HG02642 (cell line): ENCODE results near the gene HTN3.
"Not testable (repeated sequence)": the region's sequence is repeated elsewhere in the genome, so short reads cannot be mapped to it uniquely, and the experiment has no call there.

Source experiments
- ATAC-seq: cut with Tn5 transposase; IDR thresholded peaks from one replicate; pipeline ENCODE4 v1.9.1; 2021; ENCODE audit warnings: mild to moderate bottlenecking; ENCODE audit not compliant: unreplicated experiment, poor library complexity

HTN3 gene

DNA sequence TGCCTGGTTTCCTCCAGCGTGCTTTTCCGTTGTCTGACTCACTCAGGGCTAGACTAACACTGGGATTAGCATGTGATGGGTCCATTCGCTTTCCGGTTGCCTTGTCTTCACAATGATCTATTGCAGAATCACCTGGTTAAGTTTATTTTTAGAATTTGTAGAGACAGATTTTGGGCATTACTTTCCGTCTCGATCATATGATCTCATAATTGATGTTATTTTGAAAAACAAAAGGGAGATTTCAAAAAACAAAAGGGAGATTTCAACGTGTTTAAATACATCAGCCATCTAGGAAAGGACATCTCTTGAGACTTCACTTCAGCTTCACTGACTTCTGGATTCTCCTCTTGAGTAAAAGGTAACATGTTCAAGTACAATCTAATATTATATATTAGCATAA lies at the start of gene HTN3:
TSS of gene HTN3 (plus strand) at position 301 of the 400 bp plus-strand sequence. CDS start 2,282 bp downstream, outside the sequence.
- ATAC-seq: not testable (repeated sequence)

DNA sequence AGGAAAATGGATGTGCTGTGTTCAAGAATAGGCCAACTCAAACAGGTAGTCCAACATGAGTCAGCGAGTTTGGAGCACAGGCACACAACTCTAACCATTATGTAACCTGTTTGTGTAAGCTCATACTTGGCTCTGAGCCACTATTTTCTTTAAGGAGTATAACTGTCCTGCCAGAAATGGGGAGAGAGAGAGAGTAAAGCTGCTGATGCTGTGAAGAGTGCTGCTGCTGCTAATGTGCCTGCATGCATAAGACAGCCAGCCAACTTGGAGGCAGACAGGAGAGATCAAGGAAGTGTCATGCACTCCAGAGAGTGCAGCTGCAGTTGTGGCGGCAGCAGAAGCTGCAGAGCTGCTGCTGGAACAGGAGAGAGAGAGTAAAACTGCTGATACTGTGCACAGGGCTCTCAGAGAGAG lies 44.2 kb upstream of the HTN3 start:
- ATAC-seq: no peak

DNA sequence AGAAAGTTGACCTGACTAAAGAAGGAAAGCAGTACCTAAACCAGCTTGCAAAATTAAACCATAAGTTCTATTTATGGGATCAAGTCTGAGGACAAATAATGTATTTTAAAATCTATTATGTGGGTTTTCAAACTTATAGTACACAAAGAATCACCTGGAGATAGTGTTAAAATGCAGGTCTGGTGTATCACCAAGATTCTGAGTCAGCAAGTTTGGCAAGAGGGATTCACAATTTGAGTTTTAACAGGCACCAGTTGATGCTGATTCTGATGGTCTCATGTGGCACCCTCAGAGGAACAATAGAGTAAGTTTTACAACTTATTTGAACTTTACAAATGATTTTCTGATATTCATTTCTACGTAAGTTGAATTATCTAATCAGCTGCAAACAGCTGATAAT lies 41.6 kb upstream of the HTN3 start:
- no peak for ATAC-seq

DNA sequence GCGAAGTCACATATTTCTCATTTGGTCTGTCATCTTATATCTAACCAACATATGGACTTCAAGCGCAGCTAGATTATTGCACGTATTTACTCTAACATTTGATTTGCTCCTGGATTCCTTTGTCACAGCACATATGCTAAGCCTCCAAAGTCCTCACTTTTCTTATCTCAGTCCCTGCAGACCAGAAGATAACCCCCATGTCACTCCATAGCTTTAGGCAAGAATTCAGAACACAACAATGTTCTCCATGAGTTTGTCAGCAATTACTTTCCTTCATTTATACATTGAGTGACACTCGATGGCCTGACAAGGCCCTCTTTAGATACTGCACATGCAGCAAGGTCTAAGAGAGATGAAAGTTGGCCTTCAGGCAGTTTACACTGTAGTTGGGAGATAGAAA lies 37.2 kb upstream of the HTN3 start:
- no peak for ATAC-seq

DNA sequence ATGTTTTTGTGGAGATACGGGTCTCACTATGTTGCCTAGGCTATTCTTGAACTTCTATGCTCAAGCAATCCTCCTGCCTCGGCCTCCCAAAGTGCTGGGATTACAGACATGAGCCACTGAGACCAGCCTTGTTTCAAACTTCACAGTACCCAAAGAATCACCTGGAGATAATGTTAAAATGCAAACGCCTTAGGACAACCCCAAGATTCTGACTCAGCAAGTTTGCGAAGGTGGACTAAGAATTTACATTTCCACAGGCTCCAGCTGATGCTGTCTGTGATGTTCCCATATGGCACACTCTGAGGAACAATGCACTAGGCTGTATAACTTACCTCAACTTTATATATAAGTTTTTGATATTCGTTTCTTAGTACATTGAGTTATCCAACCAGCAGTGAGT lies 33.5 kb upstream of the HTN3 start:
- no peak for ATAC-seq

DNA sequence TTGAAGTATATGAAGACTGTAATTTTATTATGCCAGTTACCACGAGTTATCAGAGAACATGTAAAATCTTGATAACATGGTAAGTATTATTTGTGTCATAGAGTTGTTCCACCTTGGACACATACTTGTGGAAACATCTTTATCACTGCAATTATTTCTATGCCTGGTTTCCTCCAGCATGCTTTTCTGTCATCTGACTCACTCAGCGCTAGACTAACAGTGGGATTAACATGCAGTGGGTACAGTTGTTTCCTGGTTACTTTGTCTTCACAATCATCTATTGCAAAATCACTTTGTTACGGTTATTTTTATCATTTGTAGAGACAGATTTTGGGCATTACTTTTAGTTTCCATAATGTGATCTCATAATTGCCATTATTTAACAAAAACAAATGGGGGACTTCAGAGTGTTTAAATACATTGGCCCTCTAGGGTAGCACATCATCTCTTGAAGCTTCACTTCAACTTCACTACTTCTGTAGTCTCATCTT lies 32.7 kb upstream of the HTN3 start, which contains the start of gene STATH:
TSS of gene STATH (plus strand) at position 441 of the 491 bp plus-strand sequence. CDS start 2,472 bp downstream, outside the sequence.
- ATAC-seq: no peak

DNA sequence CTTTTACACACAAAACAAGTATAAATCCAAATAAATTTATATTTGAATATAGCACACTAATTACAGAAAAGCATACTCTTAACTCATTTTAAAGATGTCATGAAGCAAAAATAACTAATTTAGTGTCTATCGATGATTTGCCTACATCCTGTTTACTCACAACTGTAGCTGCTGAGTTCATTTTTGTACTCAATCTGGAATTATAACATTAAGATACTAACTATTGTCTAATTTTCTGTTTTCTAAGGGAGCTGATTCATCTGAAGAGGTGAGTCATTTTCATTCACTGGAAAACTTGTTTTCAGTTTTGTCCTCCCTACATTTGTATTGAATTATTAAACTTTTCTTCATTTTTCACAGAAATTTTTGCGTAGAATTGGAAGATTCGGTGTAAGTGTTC lies 28.8 kb upstream of the HTN3 start:
- no peak for ATAC-seq

DNA sequence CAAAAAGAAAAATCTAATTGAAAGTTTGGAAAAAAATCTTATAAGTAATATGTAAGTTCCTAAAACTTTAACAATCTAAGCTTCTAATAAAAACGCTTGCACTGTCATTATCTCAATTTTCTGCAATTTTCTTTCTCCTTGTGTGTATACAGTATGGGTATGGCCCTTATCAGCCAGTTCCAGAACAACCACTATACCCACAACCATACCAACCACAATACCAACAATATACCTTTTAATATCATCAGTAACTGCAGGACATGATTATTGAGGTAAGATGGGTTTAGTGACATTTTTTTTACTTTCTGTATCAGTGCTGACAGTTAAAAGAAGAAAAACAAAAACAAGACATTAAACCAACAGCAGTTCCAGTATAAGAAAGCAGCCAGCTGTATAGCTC lies 27.5 kb upstream of the HTN3 start:
- ATAC-seq: no peak

DNA sequence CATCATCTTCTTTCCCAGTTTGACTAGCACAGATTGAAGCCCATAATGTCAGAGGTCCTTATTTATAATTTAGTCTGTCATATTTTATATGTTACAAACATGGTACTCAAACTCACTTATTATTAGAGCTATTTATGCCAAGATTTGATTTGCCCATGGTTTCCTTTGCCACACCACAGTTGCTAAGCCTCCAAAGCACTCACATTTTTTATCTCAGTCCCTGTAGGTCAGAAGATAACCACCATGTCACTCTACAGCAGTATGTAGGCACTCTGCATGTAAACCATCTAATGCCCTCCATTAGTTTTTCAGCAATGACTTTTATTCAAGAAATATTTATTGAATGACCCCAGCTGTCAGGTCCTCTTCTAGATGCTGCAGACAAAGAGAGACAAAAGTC lies 25.8 kb upstream of the HTN3 start:
- no peak for ATAC-seq

DNA sequence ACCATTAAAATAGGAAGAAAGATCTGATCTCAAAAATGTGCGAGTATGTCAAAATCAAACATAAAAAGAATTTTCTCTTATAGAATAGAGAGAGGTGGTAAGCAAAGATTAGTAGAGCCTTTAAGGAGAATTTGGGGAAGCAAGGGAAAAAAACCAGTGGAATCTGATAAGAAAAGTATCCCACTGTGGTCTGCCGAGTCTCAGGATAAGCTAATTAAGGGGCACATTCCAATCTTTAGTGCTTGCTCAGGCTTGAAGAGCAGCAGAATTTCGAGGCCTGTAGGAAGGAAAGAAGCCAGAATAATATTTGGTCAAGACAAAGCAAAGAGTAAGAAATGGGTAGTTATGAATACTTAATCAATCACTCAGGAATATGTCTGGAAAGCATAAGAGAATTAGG lies 19.5 kb upstream of the HTN3 start:
- ATAC-seq: no peak

DNA sequence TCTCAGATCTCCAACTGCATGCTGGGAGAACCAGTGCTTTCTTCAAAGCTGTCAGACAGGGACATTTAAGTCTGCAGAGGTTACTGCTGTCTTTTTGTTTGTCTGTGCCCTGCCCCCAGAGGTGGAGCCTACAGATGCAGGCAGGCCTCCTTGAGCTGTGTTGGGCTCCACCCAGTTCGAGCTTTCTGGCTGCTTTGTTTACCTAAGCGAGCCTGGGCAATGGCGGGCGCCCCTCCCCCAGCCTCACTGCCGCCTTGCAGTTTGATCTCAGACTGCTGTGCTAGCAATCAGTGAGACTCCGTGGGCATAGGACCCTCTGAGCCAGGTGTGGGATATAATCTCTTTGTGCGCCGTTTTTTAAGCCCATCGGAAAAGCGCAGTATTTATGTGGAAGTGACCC lies 9.3 kb upstream of the HTN3 start:
- not testable (repeated sequence) for ATAC-seq

DNA sequence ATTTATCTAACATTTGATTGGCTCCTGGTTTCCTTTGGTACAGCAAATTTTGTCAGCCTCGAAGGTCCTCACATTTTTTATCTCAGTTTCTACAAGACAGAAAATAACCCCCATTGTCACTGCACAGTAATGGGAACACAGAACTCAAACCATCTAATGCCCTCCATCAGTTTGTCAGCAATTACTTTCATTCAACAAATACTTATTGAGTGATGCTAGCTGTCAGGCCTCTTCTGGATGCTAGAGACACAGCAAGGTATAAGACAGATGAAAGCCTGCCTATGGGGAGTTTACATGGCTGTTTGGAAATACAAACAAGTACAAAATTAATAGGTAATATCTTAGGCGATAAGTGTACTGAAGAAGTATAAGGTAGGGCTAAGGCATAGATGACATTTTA lies 5.0 kb upstream of the HTN3 start:
- ATAC-seq: no peak

DNA sequence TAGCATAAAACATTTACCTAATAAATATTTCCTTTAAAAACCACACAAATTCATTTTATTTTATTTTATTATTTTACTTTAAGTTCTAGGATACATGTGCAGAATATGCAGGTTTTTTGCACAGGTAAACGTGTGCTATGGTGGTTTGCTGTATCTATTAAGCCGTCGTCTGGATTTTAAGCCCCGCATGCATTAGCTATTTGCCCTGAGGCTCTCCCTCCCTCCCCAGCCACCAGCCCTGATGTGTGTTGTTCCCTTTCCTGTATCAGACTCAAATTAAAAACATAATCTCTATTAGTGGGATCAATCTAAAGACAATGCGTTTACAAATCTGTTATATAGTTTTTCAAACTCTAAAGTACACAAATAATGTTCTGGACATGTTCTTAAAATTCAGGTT lies 1.2 kb upstream of the HTN3 start:
- ATAC-seq: no peak

DNA sequence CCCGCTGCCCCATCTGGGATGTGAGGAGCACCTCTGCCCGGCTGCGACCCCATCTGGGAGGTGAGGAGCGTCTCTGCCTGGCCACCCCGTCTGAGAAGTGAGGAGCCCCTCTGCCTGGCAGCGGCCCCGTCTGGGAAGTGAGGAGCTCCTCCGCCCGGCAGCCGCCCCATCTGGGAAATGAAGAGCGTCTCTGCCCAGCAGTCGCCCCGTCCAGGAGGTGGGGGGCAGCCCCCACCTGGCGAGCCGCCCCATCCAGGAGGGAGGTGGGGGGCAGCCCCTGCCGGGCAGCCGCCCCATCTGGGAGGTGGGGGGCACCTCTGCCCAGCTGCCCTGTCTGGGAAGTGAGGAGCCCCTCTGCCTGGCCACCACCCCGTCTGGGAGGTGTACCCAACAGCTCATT lies 9.3 kb downstream of the HTN3 start:
- ATAC-seq: not testable (repeated sequence)

DNA sequence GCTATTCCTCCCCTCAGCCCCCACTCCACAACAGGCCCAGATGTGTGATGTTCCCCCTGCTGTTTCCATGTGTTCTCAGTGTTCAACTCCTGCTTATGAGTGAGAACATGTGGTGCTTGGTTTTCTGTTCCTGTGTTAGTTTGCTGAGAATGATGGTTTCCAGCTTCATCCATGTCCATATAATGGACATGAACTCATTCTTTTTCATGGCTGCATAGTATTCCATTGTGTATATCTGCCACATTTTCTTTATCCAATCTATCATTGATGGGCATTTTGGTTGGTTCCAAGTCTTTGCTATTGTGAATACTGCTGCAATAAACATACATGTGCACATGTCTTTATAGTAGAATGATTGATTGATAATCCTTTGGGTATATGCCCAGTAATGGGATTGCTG lies 11.7 kb downstream of the HTN3 start:
- ATAC-seq: not testable (repeated sequence)

DNA sequence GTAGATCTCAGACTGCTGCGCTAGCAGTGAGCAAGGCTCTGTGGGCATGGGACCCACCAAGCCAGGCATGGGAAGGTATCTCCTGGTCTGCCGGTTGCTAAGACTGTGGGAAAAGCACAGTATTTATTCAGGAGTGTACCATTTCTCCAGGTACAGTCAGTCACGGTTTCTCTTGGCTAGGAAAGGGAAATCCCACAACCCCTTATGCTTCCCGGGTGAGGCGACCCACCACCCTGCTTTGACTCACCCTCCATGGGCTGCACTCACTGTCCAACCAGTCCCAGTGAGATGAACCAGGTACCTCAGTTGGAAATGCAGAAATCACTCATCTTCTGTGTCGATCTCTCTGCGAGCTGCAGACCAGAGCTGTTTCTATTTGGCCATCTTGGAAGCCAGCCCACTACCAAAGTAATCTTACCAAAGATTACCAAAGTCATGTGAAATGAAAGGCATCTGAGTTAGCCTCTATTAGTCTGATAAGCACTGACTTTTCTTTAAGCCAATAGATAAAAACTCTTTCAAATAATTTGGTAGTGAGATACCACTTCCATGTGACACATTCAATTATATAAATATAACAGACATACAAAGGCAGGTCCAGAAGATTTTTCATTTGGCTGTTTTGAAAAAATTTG lies 13.5 kb downstream of the HTN3 start:
- no peak for ATAC-seq

DNA sequence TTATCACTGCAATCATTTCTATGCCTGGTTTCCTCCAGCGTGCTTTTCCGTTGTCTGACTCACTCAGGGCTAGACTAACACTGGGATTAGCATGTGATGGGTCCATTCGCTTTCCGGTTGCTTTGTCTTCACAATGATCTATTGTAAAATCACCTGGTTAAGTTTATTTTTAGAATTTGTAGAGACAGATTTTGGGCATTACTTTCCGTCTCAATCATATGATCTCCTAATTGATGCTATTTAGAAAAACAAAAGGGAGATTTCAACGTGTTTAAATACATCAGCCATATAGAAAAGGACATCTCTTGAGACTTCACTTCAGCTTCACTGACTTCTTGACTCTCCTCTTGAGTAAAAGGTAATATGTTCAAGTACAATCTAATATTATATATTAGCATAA lies 21.9 kb downstream of the HTN3 start, which contains the start of gene HTN1:
TSS of gene HTN1 (plus strand) at position 301 of the 400 bp plus-strand sequence. CDS start 2,639 bp downstream, outside the sequence.
- not testable (repeated sequence) for ATAC-seq

DNA sequence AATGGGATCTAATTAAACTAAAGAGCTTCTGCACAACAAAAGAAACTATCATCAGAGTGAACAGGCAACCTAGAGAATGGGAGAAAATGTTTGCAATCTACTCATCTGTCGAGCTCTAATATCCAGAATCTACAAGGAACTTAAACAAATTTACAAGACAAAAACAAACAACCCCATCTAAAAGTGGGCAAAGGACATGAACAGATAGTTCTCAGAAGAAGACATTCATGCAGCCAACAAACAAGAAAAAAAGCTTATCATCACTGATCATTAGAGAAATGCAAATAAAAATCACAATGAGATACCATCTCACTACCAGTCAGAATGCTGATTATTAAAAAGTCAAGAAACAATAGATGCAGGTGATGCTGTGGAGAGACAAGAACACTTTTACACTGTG lies 28.3 kb downstream of the HTN3 start:
- not testable (repeated sequence) for ATAC-seq

DNA sequence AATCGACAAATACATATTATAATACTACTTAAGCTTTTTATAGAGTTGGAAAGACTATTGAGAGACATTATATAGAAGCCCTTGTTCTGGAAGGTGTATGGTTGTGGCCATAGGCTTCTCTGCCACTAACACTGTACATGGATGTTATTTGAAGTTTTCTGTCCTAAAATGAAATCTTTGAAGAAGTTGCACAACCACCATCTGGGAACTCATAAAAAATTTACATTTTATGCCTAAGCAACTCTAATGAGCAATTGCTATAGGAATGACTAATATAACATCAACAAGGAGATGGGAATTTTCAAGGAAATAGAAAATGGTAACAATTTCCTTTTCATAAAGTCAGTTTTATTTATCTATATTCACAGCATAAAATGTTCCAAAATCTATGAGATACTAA lies 29.4 kb downstream of the HTN3 start:
- ATAC-seq: no peak

DNA sequence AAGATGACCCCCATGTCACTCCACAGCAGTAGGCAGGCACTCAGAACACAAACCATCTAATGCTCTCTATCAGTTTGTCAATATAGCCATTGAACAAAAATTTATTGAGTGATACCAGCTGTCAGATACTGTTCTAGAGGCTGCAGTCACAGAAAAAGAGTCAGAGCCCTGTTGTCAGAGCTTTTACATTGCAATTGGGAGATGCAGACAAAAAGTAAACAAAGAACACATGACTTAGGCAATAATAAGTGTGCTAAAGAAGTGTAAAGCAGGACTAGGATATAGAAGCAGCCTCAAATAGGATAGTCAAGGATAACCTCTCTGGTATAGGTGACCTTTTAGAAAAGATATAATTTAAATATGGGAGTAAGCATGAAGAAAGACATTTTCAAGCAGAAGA lies 30.9 kb downstream of the HTN3 start:
- no peak for ATAC-seq

DNA sequence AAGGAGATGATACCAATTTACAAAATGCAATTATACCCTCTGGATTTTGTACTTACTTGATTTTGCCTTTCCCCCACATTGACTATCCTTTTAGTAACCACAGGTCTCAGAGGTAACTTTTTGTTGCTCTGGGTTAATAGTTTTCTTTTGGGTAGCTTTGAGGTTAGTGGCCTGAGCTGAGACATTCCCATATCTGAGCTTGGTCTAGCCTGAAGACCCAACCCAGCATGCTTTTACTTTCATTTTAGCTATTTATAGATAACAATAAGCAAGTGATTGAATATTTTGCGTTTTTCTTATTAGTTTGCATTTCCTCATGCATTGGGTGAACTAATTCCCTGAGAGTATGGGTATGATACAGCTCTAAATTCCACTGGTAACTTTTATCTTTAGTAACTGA lies 33.7 kb downstream of the HTN3 start:
- ATAC-seq: peak; percentile 83

DNA sequence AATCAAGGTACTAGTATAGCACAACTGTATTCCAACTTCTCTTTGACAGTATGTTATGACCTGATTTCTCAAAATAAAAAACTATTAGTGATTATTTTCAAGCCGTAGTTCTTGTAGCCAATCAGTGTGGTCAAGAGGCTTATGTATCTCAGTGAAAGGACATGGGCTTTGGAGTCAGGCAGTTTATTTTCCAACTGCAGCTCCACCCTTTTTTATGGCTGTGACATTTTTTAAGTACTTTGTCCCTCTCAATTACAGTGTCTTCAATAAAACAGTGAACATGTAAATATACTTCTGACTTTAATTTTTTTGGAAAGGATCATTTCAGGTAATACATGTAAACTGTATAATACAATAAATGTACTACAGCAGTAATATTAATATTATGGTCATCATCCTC lies 51.9 kb downstream of the HTN3 start:
- no peak for ATAC-seq
